ENCODE measurements around the gene CEMIP.

DNA sequence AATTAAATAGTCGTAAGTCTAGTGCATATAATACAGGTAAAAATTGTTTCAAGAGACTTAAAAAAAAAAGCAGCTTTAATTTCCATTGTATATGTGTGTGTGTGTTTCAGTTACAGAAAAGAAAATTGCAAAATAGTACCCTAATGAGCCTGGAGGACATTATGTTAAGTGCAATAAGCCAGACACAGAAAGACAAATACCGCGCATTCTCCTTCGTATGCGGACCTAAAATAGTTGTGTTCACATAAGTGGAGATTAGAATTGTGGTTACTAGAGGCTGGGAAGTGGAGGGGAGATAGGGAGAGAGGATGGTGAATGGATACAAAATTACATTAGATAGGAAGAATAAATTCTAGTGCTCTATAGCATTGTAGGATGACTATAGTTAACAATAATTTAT, 206.8 kb downstream of the CEMIP start:
- TF ChIP-seq L3MBTL2 (conservative IDR thresholded peaks at IDR 0.05): no peak
- TF ChIP-seq BHLHE40 (IDR thresholded peaks at IDR 0.05; ENCODE audit: borderline replicate concordance): no peak
- no peak for TF ChIP-seq SP1 (IDR thresholded peaks at IDR 0.05)
